OCI-LY1 (cell line): ENCODE results near the gene ZNF670.

Experiments used
- H2AFZ ChIP-seq: fragments of 200-600 bp; sonication (generic), shearing (Covaris generic); 2 replicates; pipeline ENCODE4 v1.6.0; 2014; ENCODE audit warnings: antibody characterized with exemption, mild to moderate bottlenecking, low read length
- H3F3A ChIP-seq: fragments of 200-600 bp; sonication (generic), shearing (Covaris generic); 2 replicates; pipeline ENCODE4 v1.6.0; 2014; ENCODE audit warnings: mild to moderate bottlenecking, antibody characterized with exemption, low read length, moderate library complexity; ENCODE audit not compliant: insufficient read depth
- H3K27ac ChIP-seq: fragments of 200-600 bp; sonication (generic); 2 replicates; pipeline ENCODE4 v1.5.1; 2014; ENCODE audit warnings: low read length, mixed run types, mild to moderate bottlenecking, low read depth; ENCODE audit not compliant: poor library complexity, severe bottlenecking
- H3K27me3 ChIP-seq: fragments of 200-600 bp; sonication (generic); 2 replicates; pipeline ENCODE4 v1.6.0; 2014; ENCODE audit warnings: antibody characterized with exemption, mild to moderate bottlenecking, low read length, moderate library complexity; ENCODE audit not compliant: insufficient read depth
- H3K36me3 ChIP-seq: fragments of 200-600 bp; sonication (generic); 2 replicates; pipeline ENCODE4 v1.6.1; 2014; ENCODE audit warnings: mild to moderate bottlenecking, antibody characterized with exemption, low read length, moderate library complexity, mixed read lengths; ENCODE audit not compliant: insufficient read depth
- H3K4me1 ChIP-seq: fragments of 200-600 bp; sonication (generic); 2 replicates; pipeline ENCODE4 v1.5.1; 2014; ENCODE audit warnings: mild to moderate bottlenecking, low read length, moderate library complexity; ENCODE audit not compliant: insufficient read depth, severe bottlenecking
- H3K4me2 ChIP-seq: fragments of 200-600 bp; sonication (generic), shearing (Covaris generic); 2 replicates; pipeline ENCODE4 v1.6.1; 2014; ENCODE audit warnings: low read length
- H3K4me3 ChIP-seq: fragments of 200-600 bp; sonication (generic); 2 replicates; pipeline ENCODE4 v1.5.1; 2014; ENCODE audit warnings: low read length, low read depth, mild to moderate bottlenecking, mixed read lengths; ENCODE audit not compliant: poor library complexity, severe bottlenecking
- H3K79me2 ChIP-seq: fragments of 200-600 bp; shearing (Covaris generic); 2 replicates; pipeline ENCODE4 v1.6.1; 2016; ENCODE audit warnings: mixed run types, low read length, mixed read lengths; ENCODE audit not compliant: insufficient read depth
- H3K9ac ChIP-seq: fragments of 200-600 bp; sonication (generic), shearing (Covaris generic); 2 replicates; pipeline ENCODE4 v1.6.1; 2014; ENCODE audit warnings: mild to moderate bottlenecking, low read length, mixed read lengths
- H3K9me2 ChIP-seq: fragments of 200-600 bp; sonication (generic), shearing (Covaris generic); 2 replicates; pipeline ENCODE4 v1.6.1; 2014; ENCODE audit warnings: low read depth, mild to moderate bottlenecking, low read length, mixed read lengths
- H3K9me3 ChIP-seq: fragments of 200-600 bp; shearing (Covaris generic); 2 replicates; pipeline ENCODE4 v1.6.1; 2014; ENCODE audit warnings: low read length, mixed read lengths
- H4K20me1 ChIP-seq: fragments of 200-600 bp; sonication (generic), shearing (Covaris generic); 2 replicates; pipeline ENCODE4 v1.6.0; 2016; ENCODE audit warnings: mild to moderate bottlenecking, low read length; ENCODE audit not compliant: insufficient read depth
- CTCF ChIP-seq: fragments of 200-600 bp; sonication (generic), shearing (Covaris generic); IDR thresholded peaks from 2 replicates; pipeline ENCODE4 v1.5.1; 2017; ENCODE audit warnings: mild to moderate bottlenecking, antibody characterized with exemption, low read length, moderate library complexity, mixed read lengths
- EZH2 ChIP-seq: fragments of 200-600 bp; sonication (generic), shearing (Covaris generic); IDR thresholded peaks from 2 replicates; pipeline ENCODE4 v1.8.0; 2017; ENCODE audit warnings: borderline replicate concordance, mixed run types, mild to moderate bottlenecking, antibody characterized with exemption, low read length, moderate library complexity, mixed read lengths

The ZNF670 gene

GRCh38 chr1:247087256-247087655 lies 8.6 kb upstream of the ZNF670 start:
- Histone ChIP-seq H3K9me3 (no peaks in the 10 kb centered on the region), H3K4me3 (no peak overlapping the region), H3K79me2 (no peaks in the 10 kb centered on the region)

GRCh38 chr1:247085310-247085709 lies 6.7 kb upstream of the ZNF670 start:
- Histone ChIP-seq H2AFZ (no peak overlapping the region), H3K9me3 (no peaks in the 10 kb centered on the region), H4K20me1 (no peaks in the 10 kb centered on the region), H3K4me3 (no peak overlapping the region), H3K4me1 (no peaks in the 10 kb centered on the region), H3K27me3 (no peaks in the 10 kb centered on the region), H3K36me3 (no peaks in the 10 kb centered on the region), H3K79me2 (no peaks in the 10 kb centered on the region), H3K4me2 (no peak overlapping the region), H3F3A (no peaks in the 10 kb centered on the region), H3K9ac (no peak overlapping the region), H3K27ac (no peak overlapping the region), H3K9me2 (no peaks in the 10 kb centered on the region)
- TF ChIP-seq EZH2 = no peak
- no peak for TF ChIP-seq CTCF

More at GRCh38 chr1:247087256-247087655, 8.6 kb upstream of the ZNF670 start:
- Histone ChIP-seq H3F3A (no peaks in the 10 kb centered on the region), H3K27ac (no peak overlapping the region), H3K4me1 (no peaks in the 10 kb centered on the region), H3K9ac (no peak overlapping the region), H3K36me3 (no peaks in the 10 kb centered on the region), H2AFZ (no peak overlapping the region), H3K9me2 (no peaks in the 10 kb centered on the region), H3K4me2 (no peak overlapping the region), H3K27me3 (no peaks in the 10 kb centered on the region), H4K20me1 (no peaks in the 10 kb centered on the region)
- TF ChIP-seq CTCF (no peak), EZH2 (no peak)

GRCh38 chr1:247084771-247085170 lies 6.2 kb upstream of the ZNF670 start:
- no peak overlapping the region for H3K4me2 ChIP-seq
- H3K9me3 ChIP-seq = no peaks in the 10 kb centered on the region
- H3K36me3 ChIP-seq = no peaks in the 10 kb centered on the region
- no peak overlapping the region for H3K4me3 ChIP-seq
- no peaks in the 10 kb centered on the region for H4K20me1 ChIP-seq
- H3K79me2 ChIP-seq = no peaks in the 10 kb centered on the region
- TF ChIP-seq CTCF (no peak), EZH2 (no peak)
- no peak overlapping the region for H3K9ac ChIP-seq
- no peaks in the 10 kb centered on the region for H3F3A ChIP-seq
- no peak overlapping the region for H2AFZ ChIP-seq
- no peaks in the 10 kb centered on the region for H3K9me2 ChIP-seq
- H3K27ac ChIP-seq = no peak overlapping the region
- H3K4me1 ChIP-seq = no peaks in the 10 kb centered on the region
- no peaks in the 10 kb centered on the region for H3K27me3 ChIP-seq
